ENCODE measurements around the gene RUVBL2.

Gene RUVBL2

GRCh38 chr19:48965040-48965805 is 28.5 kb upstream of the RUVBL2 start, which contains the start of gene FTL (continued):
- TF ChIP-seq ZNF670 (tag by site-specific recombination; IDR thresholded peaks at IDR 0.05; ENCODE audit: low read depth) (no peak), BCL11B (tag by site-specific recombination; IDR thresholded peaks at IDR 0.05; ENCODE audit: low read depth) (peak; percentile 69; the same call in 1 of the 2 replicates), ZNF626 (tag by site-specific recombination; IDR thresholded peaks at IDR 0.05) (no peak), ZNF768 (tag by site-specific recombination; IDR thresholded peaks at IDR 0.05) (no peak), ZNF510 (tag by site-specific recombination; IDR thresholded peaks at IDR 0.05; ENCODE audit: insufficient replicate concordance) (no peak), ZNF175 (tag by site-specific recombination; IDR thresholded peaks at IDR 0.05) (no peak), ZNF473 (tag by site-specific recombination; IDR thresholded peaks at IDR 0.05) (no peak), WT1 (tag by site-specific recombination; IDR thresholded peaks at IDR 0.05) (no peak), ZNF391 (tag by site-specific recombination; IDR thresholded peaks at IDR 0.05; ENCODE audit: borderline replicate concordance, low read depth) (peak; percentile 92; the same call in 1 of the 2 replicates), ZNF785 (tag by site-specific recombination; IDR thresholded peaks at IDR 0.05) (no peak; the same call in 1 of the 2 replicates), ZNF423 (tag by site-specific recombination; IDR thresholded peaks at IDR 0.05) (no peak), ZNF776 (tag by site-specific recombination; IDR thresholded peaks at IDR 0.05; ENCODE audit: borderline replicate concordance) (no peak), GLIS1 (tag by site-specific recombination; IDR thresholded peaks at IDR 0.05) (no peak; the same call in 1 of the 2 replicates), FEZF1 (tag by site-specific recombination; IDR thresholded peaks at IDR 0.05) (no peak), SP7 (tag by site-specific recombination; IDR thresholded peaks at IDR 0.05) (peak; percentile 66), KLF1 (tag by site-specific recombination; IDR thresholded peaks at IDR 0.05) (peak; percentile 25), ZNF624 (tag by site-specific recombination; IDR thresholded peaks at IDR 0.05) (0 out of 2 replicates have a peak, but pooled peaks have one; percentile 86), ZNF560 (tag by site-specific recombination; IDR thresholded peaks at IDR 0.05; ENCODE audit: borderline replicate concordance) (no peak), HOXC10 (CRISPR knock-in tag; IDR thresholded peaks at IDR 0.05) (no peak), KLF8 (tag by site-specific recombination; IDR thresholded peaks at IDR 0.05) (peak; percentile 56; the same call in 1 of the 2 replicates), KLF7 (tag by site-specific recombination; IDR thresholded peaks at IDR 0.05; ENCODE audit: borderline replicate concordance) (peak; percentile 37; the same call in 1 of the 2 replicates), ZNF18 (tag by site-specific recombination; IDR thresholded peaks at IDR 0.05) (no peak), ZNF350 (tag by site-specific recombination; IDR thresholded peaks at IDR 0.05) (no peak), MYNN (tag by site-specific recombination; IDR thresholded peaks at IDR 0.05; ENCODE audit: borderline replicate concordance) (no peak), ZNF623 (tag by site-specific recombination; IDR thresholded peaks at IDR 0.05) (no peak; the same call in 1 of the 2 replicates), ZFP69B (tag by site-specific recombination; IDR thresholded peaks at IDR 0.05) (peak; percentile 76; the same call in 1 of the 2 replicates), ZBTB44 (tag by site-specific recombination; IDR thresholded peaks at IDR 0.05) (no peak), BCL11A (tag by site-specific recombination; IDR thresholded peaks at IDR 0.05; ENCODE audit: low read depth) (no peak; the same call in 1 of the 2 replicates), ZNF341 (tag by site-specific recombination; IDR thresholded peaks at IDR 0.05; ENCODE audit: low read depth) (peak; percentile 8; the same call in 1 of the 2 replicates), ZNF10 (tag by site-specific recombination; IDR thresholded peaks at IDR 0.05) (peak; percentile 50), ZBTB20 (tag by site-specific recombination; IDR thresholded peaks at IDR 0.05) (peak; percentile 25; the same call in 1 of the 2 replicates)
- TF ChIP-seq, protein P1, sequence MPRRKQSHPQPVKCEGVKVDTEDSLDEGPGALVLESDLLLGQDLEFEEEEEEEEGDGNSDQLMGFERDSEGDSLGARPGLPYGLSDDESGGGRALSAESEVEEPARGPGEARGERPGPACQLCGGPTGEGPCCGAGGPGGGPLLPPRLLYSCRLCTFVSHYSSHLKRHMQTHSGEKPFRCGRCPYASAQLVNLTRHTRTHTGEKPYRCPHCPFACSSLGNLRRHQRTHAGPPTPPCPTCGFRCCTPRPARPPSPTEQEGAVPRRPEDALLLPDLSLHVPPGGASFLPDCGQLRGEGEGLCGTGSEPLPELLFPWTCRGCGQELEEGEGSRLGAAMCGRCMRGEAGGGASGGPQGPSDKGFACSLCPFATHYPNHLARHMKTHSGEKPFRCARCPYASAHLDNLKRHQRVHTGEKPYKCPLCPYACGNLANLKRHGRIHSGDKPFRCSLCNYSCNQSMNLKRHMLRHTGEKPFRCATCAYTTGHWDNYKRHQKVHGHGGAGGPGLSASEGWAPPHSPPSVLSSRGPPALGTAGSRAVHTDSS (tag by site-specific recombination; IDR thresholded peaks at IDR 0.05), result no peak
